Brain pericyte (primary cell): ENCODE measurements around the gene ACAP3.

Source experiments
- DNase-seq: peaks from one replicate; pipeline ENCODE4 v3.0.0-alpha.2; 2012; ENCODE audit warnings: low read depth, low spot score

Gene ACAP3

DNA sequence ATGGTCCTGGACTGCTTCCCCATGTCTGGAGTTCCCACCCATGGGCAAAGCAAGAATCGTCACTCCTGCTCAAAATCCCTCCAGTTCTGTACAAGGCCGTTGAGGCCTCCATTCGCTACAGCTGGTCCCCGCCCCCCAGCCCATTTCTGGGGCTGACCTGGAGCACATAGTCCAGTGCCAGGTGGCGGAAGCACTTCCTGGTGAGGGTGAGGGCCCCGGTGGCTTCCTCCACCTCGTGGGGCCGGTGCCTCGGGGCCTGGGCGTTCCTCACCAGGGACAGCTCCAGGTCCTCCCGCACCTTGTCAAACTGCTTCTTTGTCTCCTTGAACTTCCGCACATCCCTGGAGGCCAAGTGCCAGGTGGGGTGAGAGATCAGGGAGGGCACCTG, 7.4 kb downstream of the ACAP3 start:
- DNase-seq: no peak

DNA sequence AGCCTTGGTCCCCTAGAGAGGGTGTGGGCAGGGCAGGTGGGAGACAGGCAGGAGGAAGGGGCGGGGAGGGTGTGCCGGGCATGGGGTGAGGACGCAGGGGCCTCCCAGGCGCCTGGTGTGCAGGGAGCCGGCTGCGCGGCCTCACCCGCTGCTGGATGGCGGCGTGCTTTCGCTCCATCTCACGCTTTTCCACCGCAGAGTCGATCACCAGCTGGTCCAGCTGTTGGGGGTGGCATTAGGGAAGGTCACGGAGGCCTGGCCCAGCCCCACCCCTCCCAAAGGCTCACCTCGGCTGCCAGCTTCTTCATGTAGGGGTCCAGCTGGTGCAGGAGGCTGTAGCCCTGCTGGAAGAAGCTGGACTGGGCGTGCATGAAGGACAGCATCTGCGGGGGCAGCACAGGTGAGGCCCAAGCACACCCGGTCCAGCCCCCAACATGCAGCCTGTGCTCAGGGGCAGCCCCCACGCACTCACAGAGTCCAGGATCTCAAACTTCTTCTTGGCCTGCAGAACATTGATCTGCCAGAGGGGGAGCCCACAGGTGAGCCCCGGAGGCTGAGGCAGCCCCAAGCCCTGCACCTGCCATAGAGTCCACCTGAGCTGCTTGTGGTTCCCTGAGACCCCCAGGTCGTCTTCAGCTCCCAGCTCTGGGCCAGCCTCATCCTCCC, 7.9 kb downstream of the ACAP3 start:
- no peak for DNase-seq

DNA sequence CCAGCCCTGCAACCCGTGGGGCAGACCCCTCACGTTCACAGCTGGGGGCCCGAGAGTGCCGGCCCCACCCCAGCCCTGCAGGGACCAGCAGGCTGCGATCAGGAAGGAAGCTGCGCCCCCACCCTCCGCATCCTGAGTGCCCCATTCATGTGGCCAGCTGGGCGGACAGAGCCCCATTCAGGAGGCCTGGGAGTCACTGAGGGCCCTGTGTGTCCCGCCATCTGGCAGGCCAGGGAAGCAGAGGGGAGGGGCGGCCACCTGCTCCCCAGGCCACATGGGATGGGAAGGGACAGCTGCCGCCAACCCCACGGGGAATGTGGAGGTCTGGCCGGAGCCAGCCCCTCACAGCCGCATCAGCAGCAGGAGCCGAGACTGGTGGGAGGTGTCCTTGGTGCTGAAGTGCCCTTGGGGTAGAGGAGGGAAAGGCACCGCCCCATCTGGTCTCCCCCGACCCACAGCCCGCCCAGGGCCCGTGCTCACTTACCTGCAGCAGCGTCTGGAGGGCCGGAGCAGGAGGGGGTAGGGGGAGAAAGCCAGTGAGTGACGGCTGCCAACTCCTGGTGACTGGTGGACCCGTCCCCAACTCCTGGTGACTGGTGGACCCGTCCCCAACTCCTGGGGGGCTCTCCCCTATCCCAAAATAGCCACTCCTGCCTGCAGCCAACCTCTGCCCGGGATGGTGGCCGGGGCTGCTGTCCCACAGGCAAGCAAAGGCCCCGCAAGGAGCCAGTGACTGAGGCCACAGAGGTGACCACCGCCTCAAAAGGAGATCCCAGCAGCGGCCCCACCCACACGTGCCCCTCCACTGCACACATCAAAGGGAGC, 8.7 kb downstream of the ACAP3 start:
- no peak for DNase-seq

DNA sequence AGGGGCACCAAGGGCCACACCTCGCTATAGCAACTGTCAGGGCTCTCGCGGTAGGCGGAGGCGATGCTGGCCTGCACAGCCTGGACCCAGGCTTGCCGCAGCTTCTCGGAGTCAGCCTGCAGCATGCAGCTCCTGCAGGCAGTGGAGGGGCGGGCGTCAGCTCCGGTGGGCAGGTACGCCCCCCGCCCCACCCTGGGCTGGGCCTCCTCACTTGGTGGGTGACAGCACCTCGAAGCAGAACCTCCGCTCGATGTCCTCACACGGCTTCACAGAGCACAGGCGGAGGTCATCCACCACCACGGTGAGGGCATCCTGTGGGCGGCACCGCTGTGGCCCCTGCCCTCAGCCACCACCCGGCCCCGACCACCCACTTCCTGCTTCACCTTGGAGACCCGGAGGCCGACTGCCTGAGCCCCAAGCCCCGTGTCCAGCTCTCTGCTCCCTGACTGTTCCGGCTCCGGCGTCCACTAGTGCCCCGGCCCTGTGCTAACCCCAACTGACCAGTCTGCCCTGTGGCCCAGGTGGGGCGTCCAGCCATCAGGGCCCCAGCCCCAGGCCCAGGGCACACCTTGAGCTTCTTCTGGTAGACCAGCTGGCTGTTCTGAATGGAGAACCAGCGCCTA, 9.8 kb downstream of the ACAP3 start:
- DNase-seq: no peak

DNA sequence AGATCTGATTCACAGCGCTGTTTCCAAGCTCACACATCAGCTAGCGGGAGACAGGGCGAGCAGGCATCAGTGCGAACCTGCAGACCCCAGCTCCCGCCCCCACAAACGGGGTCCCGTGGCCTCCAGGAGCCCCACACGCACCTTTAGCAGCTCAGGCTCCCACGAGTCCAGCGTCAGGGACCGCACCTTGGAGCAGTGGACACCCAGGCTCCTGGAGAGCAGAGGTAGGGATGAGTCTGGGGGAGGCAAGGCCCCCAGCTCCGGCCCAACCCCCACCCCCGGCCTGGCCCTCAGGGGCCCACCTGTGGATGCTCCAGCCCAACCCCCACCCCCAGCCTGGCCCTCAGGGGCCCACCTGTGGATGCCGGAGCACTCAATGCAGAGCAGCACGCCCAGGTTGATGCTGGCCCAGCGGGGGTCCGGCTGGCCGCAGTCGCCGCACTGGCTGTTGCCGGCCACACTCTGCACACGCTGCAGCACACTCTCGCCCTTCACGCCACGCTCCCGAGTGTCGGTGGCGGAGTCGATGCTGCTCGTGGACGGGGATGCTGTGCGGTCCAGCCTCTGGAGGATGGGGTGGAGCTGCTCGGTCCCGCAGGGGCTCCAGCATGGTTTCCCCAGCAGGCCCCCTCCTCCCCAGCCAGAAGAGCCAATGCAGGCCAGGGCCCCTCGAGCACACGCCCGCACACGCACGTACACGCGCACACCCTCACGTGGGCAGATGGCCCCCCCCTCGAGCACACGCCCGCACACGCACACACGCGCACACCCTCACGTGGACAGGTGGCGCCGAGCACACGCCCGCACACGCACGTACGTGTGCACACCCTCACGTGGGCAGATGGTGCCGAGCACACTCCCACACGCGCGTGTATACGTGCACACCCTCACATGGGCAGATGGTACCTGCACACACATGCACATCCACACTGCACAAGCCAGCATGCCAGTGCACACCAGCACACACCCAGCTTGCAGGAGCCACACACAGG, 11.4 kb downstream of the ACAP3 start:
- no peak for DNase-seq

DNA sequence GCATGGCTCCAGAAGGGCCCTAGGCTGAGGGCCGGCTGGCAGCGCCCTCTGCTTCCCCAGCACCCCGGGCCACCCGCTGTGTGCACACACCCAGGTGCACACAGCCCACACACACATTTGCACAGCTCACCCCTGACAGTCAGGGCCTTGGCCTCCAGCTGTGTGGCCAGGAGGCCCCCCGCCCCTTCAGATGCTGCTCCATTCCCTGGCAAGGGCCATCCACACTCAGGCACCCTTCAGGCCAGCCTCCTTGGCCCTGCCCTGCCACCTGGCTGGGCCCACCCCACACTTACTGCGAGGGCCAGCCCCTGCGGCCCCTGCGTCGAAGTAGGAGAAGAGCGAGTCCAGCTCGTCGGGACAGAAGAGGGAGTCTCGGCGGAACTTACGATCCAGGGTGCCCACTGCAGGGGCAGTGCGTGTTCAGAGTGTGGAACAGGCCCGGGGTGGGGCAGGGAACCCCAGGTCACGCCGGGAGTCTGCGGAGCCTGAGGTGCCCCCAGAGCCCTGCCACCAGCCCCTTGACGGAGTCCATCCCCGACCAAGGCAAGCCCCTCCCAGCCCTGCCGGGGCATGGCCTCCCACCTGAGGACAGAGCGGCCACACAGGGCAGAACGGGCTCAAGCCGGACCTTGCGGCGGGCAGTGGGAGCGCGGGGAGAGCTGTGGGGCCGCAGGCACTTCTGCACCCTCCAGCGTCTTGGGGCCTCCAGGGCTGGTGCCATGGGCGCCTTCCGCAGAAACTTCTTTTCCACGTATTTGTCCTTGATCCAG, 12.4 kb downstream of the ACAP3 start:
- DNase-seq: no peak

DNA sequence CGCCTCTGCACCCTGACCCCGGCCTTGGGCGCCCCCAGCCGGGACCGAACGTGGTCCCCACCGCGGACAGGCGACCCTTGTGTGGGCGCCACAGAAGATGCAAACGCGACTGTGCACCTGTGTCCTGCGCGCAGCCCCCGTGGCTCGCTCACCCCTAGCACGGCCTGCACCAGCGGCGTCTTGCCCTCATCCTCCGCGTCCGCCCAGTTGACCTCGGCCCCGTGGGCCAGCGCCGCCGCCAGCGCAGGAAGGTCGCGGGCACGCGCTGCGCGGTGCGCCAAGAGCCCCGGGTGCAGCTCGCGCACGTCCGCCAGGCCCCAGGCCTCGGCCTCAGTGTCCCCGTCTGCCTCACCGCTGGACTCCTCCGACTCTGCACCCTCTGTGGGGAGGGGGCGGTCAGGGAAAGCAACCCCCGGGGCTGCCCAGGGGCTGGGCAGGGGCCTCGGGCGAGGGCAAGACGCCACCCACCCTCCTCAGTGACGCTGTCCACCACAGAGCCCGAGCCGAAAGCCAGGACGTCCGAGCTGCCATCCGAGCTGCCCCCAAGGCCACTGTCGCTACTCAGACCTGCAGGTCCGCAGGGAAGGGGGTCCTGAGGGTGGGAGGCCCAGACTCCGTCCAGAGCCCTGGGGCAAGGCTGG, 13.4 kb downstream of the ACAP3 start:
- DNase-seq: no peak

DNA sequence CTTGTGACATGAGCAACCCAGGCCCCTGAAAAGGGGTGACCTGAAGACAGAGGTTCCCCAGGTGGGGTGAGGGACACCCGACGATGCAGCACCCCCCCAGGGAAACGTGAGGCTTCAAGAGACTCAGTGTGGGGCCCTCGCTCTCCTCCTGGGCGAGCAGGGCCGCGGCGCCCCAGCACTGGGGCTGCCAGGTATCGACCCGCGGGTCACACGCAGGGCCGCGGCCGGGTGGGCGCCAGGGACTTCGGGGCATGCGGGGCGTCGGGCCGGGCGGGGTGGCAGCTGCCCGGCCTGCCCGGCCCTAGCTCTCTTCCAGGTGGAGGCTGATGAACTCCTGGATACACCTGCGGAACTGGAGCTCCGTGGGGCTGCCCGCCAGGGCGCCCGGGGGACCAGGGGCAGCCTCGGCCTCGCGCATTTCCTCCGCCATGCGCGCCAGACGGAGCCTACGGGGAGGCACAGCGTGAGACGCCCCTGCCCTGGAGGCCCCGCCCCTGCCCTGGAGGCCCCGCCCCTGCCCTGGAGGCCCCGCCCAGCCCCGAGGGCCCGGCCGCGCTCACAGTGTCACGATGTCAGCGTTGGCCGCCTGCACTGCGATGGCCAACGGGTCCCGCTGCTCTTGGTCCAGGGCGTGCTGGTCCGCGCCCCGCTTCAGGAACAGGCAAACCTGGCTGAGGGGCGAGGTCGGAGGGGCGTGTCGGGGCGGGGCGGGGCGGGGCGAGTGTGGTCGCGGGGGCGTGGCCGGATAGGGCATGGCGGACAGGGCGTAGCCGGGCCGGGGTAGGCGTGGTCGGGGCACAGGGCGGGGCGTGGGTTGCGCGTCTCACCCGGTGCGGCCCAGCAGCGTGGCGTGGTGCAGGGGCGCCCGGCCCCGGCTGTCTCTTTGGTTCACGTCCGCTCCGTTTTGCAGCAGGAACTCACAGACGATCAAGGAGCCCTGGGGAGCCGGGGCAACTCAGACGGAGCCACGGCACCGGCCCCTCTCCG, 14.2 kb downstream of the ACAP3 start:
- DNase-seq: no peak

DNA sequence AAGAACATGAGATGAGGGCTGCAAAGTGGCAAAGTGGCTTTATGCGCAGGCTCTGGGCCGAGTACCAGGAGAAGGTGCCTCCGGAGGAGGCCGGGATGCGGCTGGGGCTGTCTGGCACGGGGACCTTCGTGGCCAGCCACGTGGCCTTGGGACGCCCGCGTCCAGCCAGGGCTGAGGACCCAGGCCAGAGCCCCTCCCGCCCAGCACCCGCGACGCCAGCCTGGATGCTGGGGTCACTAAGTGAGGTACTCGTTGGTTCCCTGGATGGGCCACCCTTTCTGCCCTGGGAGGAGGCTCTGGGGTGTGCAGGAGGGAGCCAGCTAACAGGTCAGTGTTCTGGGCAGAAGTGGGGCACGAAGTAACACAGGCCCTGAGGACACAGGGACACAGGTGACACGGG, 14.9 kb downstream of the ACAP3 start:
- no peak for DNase-seq

DNA sequence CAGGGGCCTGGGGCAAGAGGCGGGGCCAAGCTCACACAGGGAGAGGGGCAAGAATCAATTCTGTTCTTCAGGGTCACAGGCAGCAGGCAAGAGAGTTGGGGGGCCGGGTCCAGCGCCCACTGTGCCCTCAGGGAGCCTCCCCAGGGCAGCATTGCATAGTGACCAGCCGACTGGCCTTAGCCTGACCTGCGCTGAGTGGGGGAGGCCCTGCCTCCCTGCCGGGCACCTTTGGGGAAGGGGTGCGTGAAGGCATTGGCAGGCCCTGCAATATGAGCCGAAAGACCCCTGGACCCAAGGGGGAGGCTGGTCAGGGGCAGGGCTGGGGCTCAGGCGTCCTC, 15.3 kb downstream of the ACAP3 start:
- DNase-seq: no peak

DNA sequence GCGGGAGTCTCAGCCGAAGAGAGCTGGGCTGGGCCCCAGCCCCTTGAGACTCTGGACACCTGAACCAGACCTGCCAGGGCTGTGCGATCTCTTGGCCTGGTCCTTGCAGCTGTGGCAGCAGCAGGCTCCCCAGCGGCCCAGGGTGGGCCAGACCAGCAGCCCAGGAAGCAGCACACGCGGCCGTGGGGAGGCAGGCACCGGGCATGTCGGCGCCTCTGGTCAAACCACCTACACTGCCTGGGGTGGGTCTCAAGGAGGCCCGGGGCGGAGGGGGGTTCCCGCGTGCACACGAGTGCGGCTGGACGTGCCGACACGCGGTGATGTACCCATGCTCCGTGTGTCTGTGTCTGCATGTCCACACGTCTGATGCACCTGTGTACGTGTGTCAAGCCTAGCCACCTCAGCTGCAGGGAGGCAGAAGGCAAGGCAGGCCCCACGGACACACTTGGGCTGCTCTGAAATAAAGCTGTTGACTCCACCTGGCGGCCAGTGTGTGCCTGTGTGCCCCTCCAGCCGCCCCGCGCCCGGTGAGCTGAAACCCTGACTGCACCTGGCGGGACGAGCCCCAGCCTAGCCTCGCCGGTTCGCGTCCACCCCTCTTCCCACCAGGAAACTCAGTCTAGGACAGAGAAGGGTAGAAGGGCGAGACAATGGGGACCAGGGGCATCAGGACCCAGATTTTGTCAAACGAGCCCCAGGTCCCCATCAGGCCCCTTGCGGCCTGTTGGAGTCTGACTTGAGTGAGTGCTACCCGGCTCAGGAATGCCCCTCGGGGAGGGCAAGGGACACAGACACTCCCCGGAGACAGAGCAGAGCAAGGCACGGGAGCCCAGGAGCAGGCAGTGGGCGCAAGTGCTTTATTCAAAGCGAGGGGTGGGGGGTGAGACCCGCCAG, 15.9 kb downstream of the ACAP3 start:
- DNase-seq: no peak

DNA sequence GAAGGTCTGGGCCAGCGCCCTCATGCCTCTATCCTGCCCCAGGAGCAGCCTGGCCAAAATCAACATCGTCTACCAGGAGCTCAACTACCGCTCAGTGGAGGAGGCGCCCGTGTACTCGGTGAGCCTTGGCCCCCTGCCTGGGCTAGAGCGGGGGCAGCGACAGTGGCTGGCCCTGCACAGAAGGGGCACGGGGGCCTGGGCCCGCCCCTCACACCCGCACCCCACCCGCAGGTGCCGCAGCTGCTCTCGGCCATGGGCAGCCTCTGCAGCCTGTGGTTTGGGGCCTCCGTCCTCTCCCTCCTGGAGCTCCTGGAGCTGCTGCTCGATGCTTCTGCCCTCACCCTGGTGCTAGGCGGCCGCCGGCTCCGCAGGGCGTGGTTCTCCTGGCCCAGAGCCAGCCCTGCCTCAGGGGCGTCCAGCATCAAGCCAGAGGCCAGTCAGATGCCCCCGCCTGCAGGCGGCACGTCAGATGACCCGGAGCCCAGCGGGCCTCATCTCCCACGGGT, 16.7 kb downstream of the ACAP3 start:
- no peak for DNase-seq

DNA sequence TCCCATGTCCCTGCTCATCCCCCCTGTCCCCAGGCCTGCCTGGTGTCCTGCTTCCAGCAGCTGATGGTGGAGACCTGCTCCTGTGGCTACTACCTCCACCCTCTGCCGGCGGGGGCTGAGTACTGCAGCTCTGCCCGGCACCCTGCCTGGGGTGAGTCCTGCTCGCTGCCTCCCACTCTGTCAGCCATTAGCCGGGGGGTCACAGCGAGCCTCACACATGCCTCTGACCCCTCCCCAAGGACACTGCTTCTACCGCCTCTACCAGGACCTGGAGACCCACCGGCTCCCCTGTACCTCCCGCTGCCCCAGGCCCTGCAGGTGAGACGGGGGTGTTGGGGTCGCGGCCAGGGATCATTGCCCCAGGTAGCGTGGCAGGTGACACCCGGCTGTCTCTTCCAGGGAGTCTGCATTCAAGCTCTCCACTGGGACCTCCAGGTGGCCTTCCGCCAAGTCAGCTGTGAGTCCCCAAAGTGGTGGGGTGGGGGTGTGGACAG, 17.4 kb downstream of the ACAP3 start:
- no peak for DNase-seq

DNA sequence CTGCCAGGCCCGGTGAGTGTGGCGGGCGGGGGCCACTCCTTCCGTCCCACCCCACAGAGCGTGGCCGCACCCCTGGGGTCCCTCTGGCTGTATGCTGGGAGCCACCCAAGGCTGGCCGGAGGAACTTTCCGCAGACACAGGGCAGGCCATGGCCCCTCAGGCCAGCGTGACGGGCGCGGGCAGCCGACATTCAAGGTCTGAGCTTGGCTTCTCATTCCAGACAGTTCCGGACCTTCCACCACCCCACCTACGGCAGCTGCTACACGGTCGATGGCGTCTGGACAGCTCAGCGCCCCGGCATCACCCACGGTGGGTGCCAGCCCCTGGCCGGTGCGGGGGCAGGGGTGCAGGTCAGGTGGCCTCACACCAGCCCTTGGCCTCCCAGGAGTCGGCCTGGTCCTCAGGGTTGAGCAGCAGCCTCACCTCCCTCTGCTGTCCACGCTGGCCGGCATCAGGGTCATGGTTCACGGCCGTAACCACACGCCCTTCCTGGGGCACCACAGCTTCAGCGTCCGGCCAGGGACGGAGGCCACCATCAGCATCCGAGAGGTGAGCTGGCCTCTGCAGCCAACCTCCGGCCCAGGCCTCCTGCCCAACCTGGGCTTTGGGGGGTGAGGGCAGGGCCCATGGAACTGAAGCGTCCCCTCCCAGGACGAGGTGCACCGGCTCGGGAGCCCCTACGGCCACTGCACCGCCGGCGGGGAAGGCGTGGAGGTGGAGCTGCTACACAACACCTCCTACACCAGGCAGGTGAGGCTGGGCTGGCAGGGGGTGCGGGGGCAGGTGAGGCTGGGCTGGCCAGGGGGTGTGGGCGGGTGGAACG, 20.2 kb downstream of the ACAP3 start:
- DNase-seq: no peak

DNA sequence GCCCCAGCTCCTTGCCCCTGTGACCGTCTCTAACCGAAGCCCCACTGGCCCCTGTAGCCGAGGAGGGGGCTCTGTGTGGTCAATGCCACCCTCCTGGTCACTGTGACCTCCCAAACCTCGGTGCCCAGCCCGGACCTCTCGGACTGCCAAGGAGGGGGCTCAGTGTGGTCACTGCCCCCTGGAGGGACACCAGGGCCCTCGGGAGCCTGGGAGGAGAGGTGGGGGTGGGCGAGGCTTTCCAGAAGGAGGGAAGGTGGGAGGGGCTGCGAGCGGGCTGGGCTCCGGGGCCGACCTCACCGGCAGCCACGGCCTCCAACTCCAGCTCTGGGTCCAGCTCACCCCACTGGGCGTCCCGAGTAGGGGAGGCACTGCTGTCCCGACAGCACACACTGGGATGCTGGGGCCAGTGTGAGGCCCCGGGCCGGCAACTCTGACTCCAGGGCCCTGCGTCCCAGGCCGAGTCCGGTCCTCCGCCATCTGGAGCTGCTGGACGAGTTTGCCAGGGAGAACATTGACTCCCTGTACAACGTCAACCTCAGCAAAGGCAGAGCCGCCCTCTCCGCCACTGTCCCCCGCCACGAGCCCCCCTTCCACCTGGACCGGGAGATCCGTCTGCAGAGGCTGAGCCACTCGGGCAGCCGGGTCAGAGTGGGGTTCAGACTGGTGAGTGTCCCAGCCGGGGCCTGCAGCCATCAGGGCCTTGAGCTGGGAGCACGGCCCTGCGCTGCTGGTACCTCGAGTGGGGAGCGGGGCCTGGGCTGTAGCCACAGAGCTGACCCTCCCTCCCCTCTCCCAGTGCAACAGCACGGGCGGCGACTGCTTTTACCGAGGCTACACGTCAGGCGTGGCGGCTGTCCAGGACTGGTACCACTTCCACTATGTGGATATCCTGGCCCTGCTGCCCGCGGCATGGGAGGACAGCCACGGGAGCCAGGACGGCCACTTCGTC, 21.1 kb downstream of the ACAP3 start:
- DNase-seq: no peak
